Activated effector memory CD4-positive, alpha-beta T cell treated with Interleukin-2 at 50 U/mL for 16 hours (primary cell): ENCODE measurements around the gene CYP11A1.

Experiments
- DNase-seq: peaks from one replicate; pipeline ENCODE4 v3.0.0-alpha.2; 2020

The CYP11A1 gene

DNA sequence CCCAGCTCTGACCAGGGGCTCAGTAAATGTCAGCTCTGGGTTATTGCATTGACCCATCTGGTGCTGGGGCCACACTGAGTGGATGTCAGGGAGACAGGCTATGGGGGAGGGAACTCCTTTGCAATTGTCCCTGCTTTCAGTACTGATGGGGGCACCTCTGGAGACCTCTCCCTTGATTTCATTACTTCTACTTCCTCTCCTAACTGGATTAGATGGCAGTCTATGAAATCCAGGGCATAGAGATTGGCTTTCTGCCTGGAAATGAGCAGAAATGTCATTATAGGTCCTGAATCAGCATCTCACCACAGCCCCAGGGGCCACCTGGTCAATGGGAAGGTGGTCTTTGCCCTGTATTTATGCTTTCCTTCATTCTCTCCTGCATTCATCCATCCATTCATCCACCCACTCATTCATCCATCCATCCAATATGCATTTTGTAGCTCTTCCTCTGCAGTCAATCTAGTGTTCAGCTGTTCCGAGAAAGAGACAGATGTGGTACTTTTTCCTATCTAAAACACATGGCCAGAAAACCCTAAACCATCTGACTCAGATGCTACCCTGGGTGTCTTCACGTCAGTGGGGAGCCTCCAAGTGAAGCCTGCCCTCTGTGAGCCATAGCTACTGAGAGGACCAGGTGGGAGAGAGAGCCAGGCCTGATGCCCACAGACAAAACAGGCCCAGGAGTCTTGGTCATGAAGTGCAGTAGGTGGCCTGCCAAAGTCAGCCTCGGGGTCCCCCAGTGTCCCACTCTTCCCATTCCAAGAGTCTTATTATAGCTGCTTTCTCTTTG, 74.2 kb downstream of the CYP11A1 start:
- no peak for DNase-seq

DNA sequence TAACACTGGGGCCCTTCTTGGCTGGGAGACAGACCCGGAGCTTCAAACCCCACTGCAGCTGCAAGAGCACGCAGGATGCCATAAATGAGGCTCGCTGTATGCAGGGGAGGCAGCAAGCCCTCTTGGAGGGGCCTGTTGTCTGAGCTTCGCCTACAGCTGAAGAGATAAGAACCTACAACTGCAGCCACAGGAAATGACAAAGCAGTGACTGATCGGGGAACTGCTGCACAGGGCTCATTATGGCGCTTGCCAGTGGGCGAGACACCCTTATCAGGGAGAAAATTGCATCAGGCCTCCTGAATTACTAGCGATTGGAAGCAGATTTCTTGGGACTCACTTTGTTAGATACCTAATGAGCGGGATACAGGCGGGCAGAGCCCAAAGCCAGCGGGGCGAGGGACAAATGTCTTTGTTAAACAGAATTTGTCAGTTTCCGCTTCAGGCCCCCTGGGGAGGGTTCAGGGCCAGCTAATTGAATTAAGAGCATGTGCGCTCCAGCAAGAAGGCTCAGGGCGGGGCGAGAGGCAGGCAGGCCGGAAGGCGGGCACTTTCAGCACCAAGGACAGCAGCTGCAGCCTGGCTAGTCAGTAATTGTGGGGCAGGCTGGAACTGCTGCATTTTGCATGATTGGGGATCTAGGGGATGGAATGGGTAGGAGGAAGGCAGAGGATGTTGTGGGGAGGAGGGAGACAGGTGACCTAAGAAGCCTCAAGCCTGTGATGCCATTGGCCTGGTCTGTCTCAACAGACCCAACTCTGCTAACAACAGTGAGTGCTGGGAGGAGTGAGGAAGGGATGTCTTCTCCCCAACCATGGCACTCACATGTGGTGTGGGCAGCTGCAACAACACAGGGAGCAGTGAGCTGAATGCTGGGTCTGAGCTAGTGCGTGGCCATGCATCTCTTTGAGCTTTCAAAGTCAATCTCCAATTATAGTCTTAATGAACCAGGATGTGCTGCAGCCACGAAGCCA, 76.1 kb downstream of the CYP11A1 start:
- peak; percentile 34 for DNase-seq

DNA sequence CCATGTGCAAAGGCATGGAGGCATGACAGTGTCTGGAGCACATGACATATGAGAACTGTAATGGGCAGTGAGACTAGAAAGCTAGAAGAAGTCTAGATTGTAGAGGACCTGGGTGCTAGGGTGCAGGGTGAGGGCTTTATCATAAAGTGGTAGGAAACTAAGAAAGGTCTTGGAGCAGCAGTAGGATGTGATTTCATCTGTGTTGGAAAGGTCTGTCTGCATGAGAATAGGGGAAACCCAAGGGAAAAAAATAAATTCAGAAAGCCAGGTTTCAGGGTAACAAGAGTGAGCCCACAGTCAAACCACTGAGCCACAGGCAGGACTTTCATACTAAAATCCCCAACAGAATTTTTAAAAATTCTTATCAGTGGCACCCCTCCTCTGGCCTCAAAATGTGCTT, 76.8 kb downstream of the CYP11A1 start:
- DNase-seq: no peak

- DNase-seq: no peak
Measured at GRCh38 chr15:74289671-74290070, 77.8 kb downstream of the CYP11A1 start.
